Mucosa of rectum (tissue), 2 donors: ENCODE data around the gene LRFN2.

Source experiments
- H3K27ac ChIP-seq, 2 donors: one replicate each; pipeline ENCODE4 v1.7.0; 2013; ENCODE audit warnings: inconsistent platforms in 2 of 2, low read depth in 2 of 2, low read length in 2 of 2
- H3K27me3 ChIP-seq, 2 donors: one replicate each; pipeline ENCODE4 v1.7.0; 2013; ENCODE audit warnings: low read length in 2 of 2; ENCODE audit not compliant: control insufficient read depth in 2 of 2, insufficient read depth in 2 of 2
- H3K36me3 ChIP-seq, 2 donors: one replicate each; pipeline ENCODE4 v1.7.0; 2013; ENCODE audit warnings: low read length in 2 of 2; ENCODE audit not compliant: control insufficient read depth in 2 of 2, insufficient read depth in 2 of 2
- H3K4me1 ChIP-seq, 2 donors: one replicate each; pipeline ENCODE4 v1.7.0; 2013; ENCODE audit warnings: low read length in 2 of 2, mild to moderate bottlenecking in 1 of 2; ENCODE audit not compliant: control insufficient read depth in 2 of 2, insufficient read depth in 2 of 2
- H3K4me3 ChIP-seq, 2 donors: one replicate each; pipeline ENCODE4 v1.7.0; 2013; ENCODE audit warnings: low read length in 2 of 2
- H3K9ac ChIP-seq, 2 donors: one replicate each; pipeline ENCODE4 v1.7.0; 2013; ENCODE audit warnings: low read length in 2 of 2, low read depth in 1 of 2, mild to moderate bottlenecking in 1 of 2
- H3K9me3 ChIP-seq, 2 donors: one replicate each; pipeline ENCODE4 v1.7.0; 2013; ENCODE audit warnings: low read length in 2 of 2; ENCODE audit not compliant: control insufficient read depth in 2 of 2
- donor health status: healthy.
- donor health status: Normal muscosa, but diverticular disease.

LRFN2 gene

GRCh38 chr6:40356242-40356910, 230.8 kb downstream of the LRFN2 start:
- Histone ChIP-seq H3K27ac (no peak overlapping the region), H3K9me3 (no peaks in the 10 kb centered on the region), H3K27me3 (no peaks in the 10 kb centered on the region), H3K9ac (no peak overlapping the region), H3K4me3 (no peak overlapping the region), H3K36me3 (no peaks in the 10 kb centered on the region), H3K4me1 (no peaks in the 10 kb centered on the region)

- H3K36me3 ChIP-seq, result no peaks in the 10 kb centered on the region
- H3K4me1 ChIP-seq, result no peaks in the 10 kb centered on the region
- no peaks in the 10 kb centered on the region for H3K9me3 ChIP-seq
- no peak overlapping the region for H3K9ac ChIP-seq
- H3K27me3 ChIP-seq, result no peaks in the 10 kb centered on the region
- no peak overlapping the region for H3K27ac ChIP-seq
- H3K4me3 ChIP-seq, result no peak overlapping the region
These were observed 231.6 kb downstream of the LRFN2 start for GRCh38 chr6:40355532-40355931.

- H3K36me3 ChIP-seq, result no peaks in the 10 kb centered on the region
- H3K9ac ChIP-seq, result no peak overlapping the region
- H3K4me1 ChIP-seq, result no peaks in the 10 kb centered on the region
- no peak overlapping the region for H3K4me3 ChIP-seq
- H3K27me3 ChIP-seq, result no peaks in the 10 kb centered on the region
- H3K27ac ChIP-seq, result no peak overlapping the region
- no peaks in the 10 kb centered on the region for H3K9me3 ChIP-seq
These were observed 232.1 kb downstream of the LRFN2 start for GRCh38 chr6:40355066-40355465.

- Histone ChIP-seq H3K9me3 (no peaks in the 10 kb centered on the region), H3K27me3 (no peaks in the 10 kb centered on the region), H3K27ac (no peak overlapping the region), H3K9ac (no peak overlapping the region), H3K36me3 (no peaks in the 10 kb centered on the region), H3K4me1 (no peaks in the 10 kb centered on the region), H3K4me3 (no peak overlapping the region)
These were observed 233.2 kb downstream of the LRFN2 start for GRCh38 chr6:40353967-40354452.

GRCh38 chr6:40353197-40353966, 233.8 kb downstream of the LRFN2 start:
- H3K4me1 ChIP-seq, result no peaks in the 10 kb centered on the region
- no peak overlapping the region for H3K9ac ChIP-seq
- no peaks in the 10 kb centered on the region for H3K27me3 ChIP-seq
- no peaks in the 10 kb centered on the region for H3K9me3 ChIP-seq
- H3K27ac ChIP-seq, result no peak overlapping the region
- H3K4me3 ChIP-seq, result no peak overlapping the region
- no peaks in the 10 kb centered on the region for H3K36me3 ChIP-seq

GRCh38 chr6:40352527-40353170, 234.5 kb downstream of the LRFN2 start:
- H3K9ac ChIP-seq, result no peak overlapping the region
- no peak overlapping the region for H3K4me3 ChIP-seq
- H3K36me3 ChIP-seq, result no peaks in the 10 kb centered on the region
- H3K27ac ChIP-seq, result no peak overlapping the region
- H3K9me3 ChIP-seq, result no peaks in the 10 kb centered on the region
- no peaks in the 10 kb centered on the region for H3K4me1 ChIP-seq
- H3K27me3 ChIP-seq, result no peaks in the 10 kb centered on the region

GRCh38 chr6:40352006-40352405, 235.2 kb downstream of the LRFN2 start:
- Histone ChIP-seq H3K4me3 (no peak overlapping the region), H3K9ac (no peak overlapping the region), H3K27me3 (no peaks in the 10 kb centered on the region), H3K27ac (no peak overlapping the region), H3K36me3 (no peaks in the 10 kb centered on the region), H3K9me3 (no peaks in the 10 kb centered on the region), H3K4me1 (no peaks in the 10 kb centered on the region)

GRCh38 chr6:40350747-40351217, 236.4 kb downstream of the LRFN2 start:
- no peaks in the 10 kb centered on the region for H3K4me1 ChIP-seq
- no peak overlapping the region for H3K9ac ChIP-seq
- no peaks in the 10 kb centered on the region for H3K9me3 ChIP-seq
- peaks cover 0 to 2% of the 10 kb centered on the region in 2 donors for H3K27me3 ChIP-seq
- H3K36me3 ChIP-seq, result no peaks in the 10 kb centered on the region
- H3K27ac ChIP-seq, result no peak overlapping the region
- no peak overlapping the region for H3K4me3 ChIP-seq

GRCh38 chr6:40349901-40350746, 237.0 kb downstream of the LRFN2 start:
- peaks cover 0 to 2% of the 10 kb centered on the region in 2 donors for H3K27me3 ChIP-seq
- no peaks in the 10 kb centered on the region for H3K4me1 ChIP-seq
- H3K9ac ChIP-seq, result no peak overlapping the region
- H3K27ac ChIP-seq, result no peak overlapping the region
- H3K4me3 ChIP-seq, result no peak overlapping the region
- no peaks in the 10 kb centered on the region for H3K36me3 ChIP-seq
- H3K9me3 ChIP-seq, result no peaks in the 10 kb centered on the region
